K562 (cell line): ENCODE data around the gene ASCC3. TPM values are rescaled to one million over a fixed set of nuclear protein-coding genes. Genes with fewer than 3 reads are reported as not detected.

Source experiments
- ATAC-seq: fragments of 200-7000 bp; cut with Tn5 transposase; 3 replicates; pipeline ENCODE4 v1.9.1; 2020; ENCODE audit warnings: moderate library complexity
- BruUV-seq: library from RNA; stranded (reverse); fragments of 400-500 nt; replicated peaks from 2 replicates; lab custom pipeline; 2021; lab: Mats Ljungman, UMichigan
- CTCF ChIA-PET: fragments of 300-600 bp; formaldehyde crosslinking; extraction: SDS; loops from one replicate; lab custom pipeline; 2021; ENCODE audit warnings: low intra/inter-chr PET ratio; lab: Yijun Ruan, JAX
- POLR2A ChIA-PET: fragments of 300-600, 350-650 bp; sonication (Branson Sonifier 250); formaldehyde crosslinking; extraction: SDS; loops from one replicate; lab custom pipeline; 2021; ENCODE audit warnings: antibody characterized with exemption, inconsistent platforms; lab: Yijun Ruan, JAX
- DNase-seq, 4 experiments: peaks; one replicate each; pipeline versions ENCODE4 v3.0.0 to v3.0.0-alpha.2; 2011 to 2018; ENCODE audit warnings: low spot score in 3 of 4, mixed read lengths in 3 of 4; ENCODE audit errors: extremely low read depth in 1 of 4
- FAIRE-seq: peaks from 2 replicates; lab custom pipeline; 2011; peaks lifted over from hg19 to GRCh38; lab: Jason Lieb, UNC
- H2AFZ ChIP-seq: 2 replicates; pipeline ENCODE4 v1.6.0; 2011; ENCODE audit warnings: low read depth, low read length, control low read depth, inconsistent platforms
- H3K27ac ChIP-seq: fragments of 200-600 bp; 3 replicates; pipeline ENCODE4 v1.8.0; 2011; ENCODE audit warnings: low read depth, mild to moderate bottlenecking, control low read depth, inconsistent platforms, low read length, moderate library complexity, mixed read lengths; ENCODE audit errors: extremely low read depth
- H3K27me3 ChIP-seq, 2 experiments: fragments of 300-600 bp in 1 of 2; 2 replicates in 1 of 2; 3 replicates in 1 of 2; pipeline versions ENCODE4 v1.6.0 to v1.8.0; 2011; ENCODE audit warnings: inconsistent platforms in 2 of 2, low read length in 2 of 2, mild to moderate bottlenecking in 1 of 2, mixed read lengths in 1 of 2, moderate library complexity in 1 of 2; ENCODE audit not compliant: control insufficient read depth in 2 of 2, insufficient read depth in 2 of 2
- H3K36me3 ChIP-seq: fragments of 300-600 bp; 3 replicates; pipeline ENCODE4 v1.8.0; 2011; ENCODE audit warnings: mild to moderate bottlenecking, low read length, inconsistent platforms; ENCODE audit not compliant: control insufficient read depth, insufficient read depth
- H3K4me1 ChIP-seq, 2 experiments: fragments of 200-600 bp in 1 of 2; replicated peaks in 1 of 2; 2 replicates in 1 of 2; 3 replicates in 1 of 2; pipeline versions ENCODE4 v1.5.1 to v1.8.0; 2011; ENCODE audit warnings: inconsistent platforms in 2 of 2, low read length in 2 of 2, mild to moderate bottlenecking in 1 of 2, mixed read lengths in 1 of 2, moderate library complexity in 1 of 2; ENCODE audit not compliant: control insufficient read depth in 2 of 2, insufficient read depth in 2 of 2
- H3K4me2 ChIP-seq: 2 replicates; pipeline ENCODE4 v1.6.1; 2011; ENCODE audit warnings: low read length, control low read depth, inconsistent platforms, mixed read lengths; ENCODE audit not compliant: insufficient read depth
- H3K4me3 ChIP-seq: fragments of 200-600 bp; sonication (generic), shearing (Covaris generic); 2 replicates; pipeline ENCODE4 v1.5.1; 2016; ENCODE audit warnings: control low read depth, inconsistent platforms
- H3K79me2 ChIP-seq: fragments of 200-600 bp; 3 replicates; pipeline ENCODE4 v1.8.0; 2011; ENCODE audit warnings: low read length, inconsistent platforms; ENCODE audit not compliant: control insufficient read depth, insufficient read depth
- H3K9ac ChIP-seq, 2 experiments: 2 replicates each; pipeline versions ENCODE4 v1.6.0 to v1.6.1; 2011; ENCODE audit warnings: low read depth in 2 of 2, low read length in 2 of 2, control low read depth in 1 of 2, inconsistent platforms in 1 of 2, mild to moderate bottlenecking in 1 of 2, mixed read lengths in 1 of 2; ENCODE audit not compliant: insufficient read depth in 1 of 2
- H3K9me1 ChIP-seq: one replicate; pipeline ENCODE4 v1.6.0; 2011; ENCODE audit warnings: inconsistent platforms, mild to moderate bottlenecking, low read length, moderate library complexity; ENCODE audit not compliant: control insufficient read depth, insufficient read depth
- H3K9me3 ChIP-seq: replicated peaks from 2 replicates; pipeline ENCODE4 v1.5.1; 2011; ENCODE audit warnings: low read depth, low read length, inconsistent platforms; ENCODE audit not compliant: control insufficient read depth, insufficient read depth
- H4K20me1 ChIP-seq: replicated peaks from 2 replicates; pipeline ENCODE4 v1.6.1; 2011; ENCODE audit warnings: low read length, inconsistent platforms, mixed read lengths; ENCODE audit not compliant: control insufficient read depth, insufficient read depth
- POLR2A ChIP-seq: fragments of 450-650 bp; conservative IDR thresholded peaks from 2 replicates; pipeline ENCODE4 v1.6.1; 2016
- ZHX1 ChIP-seq: fragments of 150-350 bp; conservative IDR thresholded peaks from 2 replicates; pipeline ENCODE4 v1.6.1; 2014; ENCODE audit warnings: low read length
- ZNF589 ChIP-seq: fragments of 200-800 bp; sonication (Bioruptor generic); IDR thresholded peaks from 2 replicates; pipeline ENCODE4 v1.6.1; 2016; ENCODE audit warnings: low read depth, missing genetic modification characterization, missing compliant biosample characterization
- WGBS: fragments of 100-300 bp; shearing (Covaris generic); methylation state at CpG from one replicate; pipeline ENCODE4 v1.1.6; 2016; ENCODE audit warnings: low coverage, mixed read lengths; ENCODE audit not compliant: insufficient coverage; ENCODE audit errors: missing lambda C conversion rate; 5-methylcytosine and 5-hydroxymethylcytosine counted together
- in situ Hi-C: fragments of 300-500 bp; cut with MboI; formaldehyde crosslinking; loops from 4 replicates; pipeline ENCODE4 v1.15.0; 2018; ENCODE audit warnings: inconsistent platforms, mixed read lengths
- intact Hi-C: fragments of 100-400 bp; cut with micrococcal nuclease; formaldehyde crosslinking; loops from 2 replicates; pipeline ENCODE4 v1.14.2; 2022
- polyA plus RNA-seq, 8 experiments: library from polyadenylated mRNA; depleted of rRNA in 4 of 8; stranded (reverse) in 5 of 8; unstranded in 3 of 8; fragments of >200 nt; fragmentation: Nextera tagmentation in 2 of 8; fragmentation: Illumina TruSeq in 1 of 8; extraction: Ambion mirVana in 2 of 8; extraction: Trizol in 1 of 8; gene quantifications; 2 replicates each; pipeline versions ENCODE4 v1.2.1 to v1.2.3, GENCODE V29; 2011 to 2014; ENCODE audit warnings: inconsistent platforms in 1 of 8, missing spikeins in 1 of 8
- total RNA-seq, 7 experiments: library from RNA; depleted of rRNA in 6 of 7; stranded (reverse); fragments of >200 nt in 6 of 7; fragmentation: Illumina TruSeq in 2 of 7; extraction: Trizol in 2 of 7; gene quantifications; 2 replicates each; pipeline versions ENCODE4 v1.2.1 to v1.2.3, GENCODE V29; 2011 to 2021; ENCODE audit warnings: low replicate concordance in 1 of 7

The ASCC3 gene
- total and polyA plus RNA-seq, 9 of the 15 experiments (the other 6 are each of a cell fraction or from before 2014, with no cell fraction given): 16.1 to 56.1 (median 33.9) TPM

- 84% methylated on average over 2 of the region's 2 CpGs for WGBS
- Histone ChIP-seq H3K4me2 (no peak overlapping the region), H3K36me3 (peaks cover 14% of the 10 kb centered on the region; the same call in 1 of the 3 replicates), H3K79me2 (no peaks in the 10 kb centered on the region), H3K27ac (no peak overlapping the region), H3K4me3 (no peak overlapping the region), H3K4me1 (no peaks in the 10 kb centered on the region), H2AFZ (no peak overlapping the region), H3K9ac (no peak overlapping the region), H4K20me1 (no peaks in the 10 kb centered on the region), H3K9me1 (no peaks in the 10 kb centered on the region), H3K27me3 (no peaks in the 10 kb centered on the region), H3K9me3 (no peaks in the 10 kb centered on the region)
- ChIA-PET CTCF (no interaction called here), POLR2A (no interaction called here)
- ATAC-seq: no peak
- intact Hi-C loops: no loop called here
- no peak for TF ChIP-seq ZNF589 (CRISPR knock-in tag)
- 0 out of 2 replicates have a peak, but pooled peaks have one; percentile 16 for TF ChIP-seq POLR2A
- TF ChIP-seq ZHX1: no peak
- no peak for FAIRE-seq
- no TSS peak for BruUV-seq
- no peak for DNase-seq
- in situ Hi-C loops: no loop called here
Measured at GRCh38 chr6:100506651-100507050, 374.5 kb downstream of the ASCC3 start.
